ENCODE data around the gene MRPL33.
A peak's percentile ranks its signal among the peaks of the same experiment; 100 is the strongest.

MRPL33 gene

DNA sequence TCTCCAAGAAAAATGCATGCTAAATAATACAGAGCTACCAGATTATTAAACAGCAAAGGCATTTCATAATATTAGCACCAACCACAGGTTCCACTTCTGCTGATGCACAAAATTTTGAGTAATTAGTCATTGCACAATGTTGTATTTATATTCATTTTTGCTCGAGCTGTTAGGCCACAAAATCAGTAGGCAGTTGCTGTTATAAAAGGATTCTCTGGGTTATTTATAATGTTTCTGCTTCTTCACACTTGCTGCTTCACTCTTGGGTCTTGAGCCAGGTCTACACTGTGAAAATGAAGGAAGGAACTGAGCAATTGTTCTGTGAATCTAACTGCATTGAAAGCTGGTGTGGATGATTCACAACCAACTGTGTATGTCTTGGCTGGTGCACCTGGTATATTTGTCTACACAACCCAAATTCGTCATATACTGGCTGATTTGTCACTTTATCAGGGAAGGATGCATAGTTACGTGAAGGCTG is 38.3 kb downstream of the MRPL33 start:
- H4K20me1 ChIP-seq (ENCODE audit: insufficient read depth): no peaks in the 10 kb centered on the region
- H3K36me3 ChIP-seq (ENCODE audit: insufficient read depth): no peaks in the 10 kb centered on the region
- H3K27ac ChIP-seq: no peak overlapping the region
- H2AFZ ChIP-seq (ENCODE audit: low read depth): no peak overlapping the region
- H3K4me1 ChIP-seq (ENCODE audit: low read depth, poor library complexity, severe bottlenecking): peaks cover 14% of the 10 kb centered on the region
- no peak overlapping the region for H3K4me3 ChIP-seq (IDR thresholded peaks at IDR 0.05; ENCODE audit: insufficient read depth, low read depth, low read length)
- no peak overlapping the region for H3K9ac ChIP-seq
- 0 out of 2 replicates have a peak overlapping the region, but pooled peaks have one; percentile 9 for H3K4me2 ChIP-seq
- H3K79me2 ChIP-seq (ENCODE audit: insufficient read depth, low read depth): no peaks in the 10 kb centered on the region
- no peaks in the 10 kb centered on the region for H3K27me3 ChIP-seq (ENCODE audit: insufficient read depth, low read depth)
- TF ChIP-seq, protein P1, sequence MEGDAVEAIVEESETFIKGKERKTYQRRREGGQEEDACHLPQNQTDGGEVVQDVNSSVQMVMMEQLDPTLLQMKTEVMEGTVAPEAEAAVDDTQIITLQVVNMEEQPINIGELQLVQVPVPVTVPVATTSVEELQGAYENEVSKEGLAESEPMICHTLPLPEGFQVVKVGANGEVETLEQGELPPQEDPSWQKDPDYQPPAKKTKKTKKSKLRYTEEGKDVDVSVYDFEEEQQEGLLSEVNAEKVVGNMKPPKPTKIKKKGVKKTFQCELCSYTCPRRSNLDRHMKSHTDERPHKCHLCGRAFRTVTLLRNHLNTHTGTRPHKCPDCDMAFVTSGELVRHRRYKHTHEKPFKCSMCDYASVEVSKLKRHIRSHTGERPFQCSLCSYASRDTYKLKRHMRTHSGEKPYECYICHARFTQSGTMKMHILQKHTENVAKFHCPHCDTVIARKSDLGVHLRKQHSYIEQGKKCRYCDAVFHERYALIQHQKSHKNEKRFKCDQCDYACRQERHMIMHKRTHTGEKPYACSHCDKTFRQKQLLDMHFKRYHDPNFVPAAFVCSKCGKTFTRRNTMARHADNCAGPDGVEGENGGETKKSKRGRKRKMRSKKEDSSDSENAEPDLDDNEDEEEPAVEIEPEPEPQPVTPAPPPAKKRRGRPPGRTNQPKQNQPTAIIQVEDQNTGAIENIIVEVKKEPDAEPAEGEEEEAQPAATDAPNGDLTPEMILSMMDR (conservative IDR thresholded peaks at IDR 0.05; ENCODE audit: low read depth, low read length): no peak

DNA sequence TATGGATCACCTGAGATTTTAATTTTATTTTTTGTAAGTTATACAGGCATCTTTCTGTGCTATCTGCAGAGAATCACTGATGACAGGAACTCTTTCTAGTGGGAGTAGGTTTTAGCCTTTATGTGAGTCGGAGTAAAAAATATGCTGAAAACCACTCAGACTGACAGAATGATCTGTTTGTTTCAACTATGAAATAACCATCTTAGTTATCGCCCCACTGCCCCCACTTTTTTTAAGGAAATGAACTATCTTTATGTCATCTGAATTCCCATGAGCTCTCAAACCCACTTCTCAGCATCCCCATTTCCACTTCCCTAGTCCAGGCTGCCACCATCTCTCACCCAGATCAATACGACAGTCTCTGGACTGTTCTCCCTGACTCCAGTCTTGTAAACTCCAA is 38.9 kb downstream of the MRPL33 start:
- Histone ChIP-seq H3K4me3 (IDR thresholded peaks at IDR 0.05; ENCODE audit: insufficient read depth, low read depth, low read length) (no peak overlapping the region), H3K27me3 (ENCODE audit: insufficient read depth, low read depth) (no peaks in the 10 kb centered on the region), H3K36me3 (ENCODE audit: insufficient read depth) (no peaks in the 10 kb centered on the region), H3K9ac (no peak overlapping the region), H3K4me2 (no peak overlapping the region), H3K79me2 (ENCODE audit: insufficient read depth, low read depth) (no peaks in the 10 kb centered on the region), H3K27ac (no peak overlapping the region), H3K4me1 (ENCODE audit: low read depth, poor library complexity, severe bottlenecking) (peaks cover 12% of the 10 kb centered on the region), H4K20me1 (ENCODE audit: insufficient read depth) (no peaks in the 10 kb centered on the region), H2AFZ (ENCODE audit: low read depth) (no peak overlapping the region)
- TF ChIP-seq, protein P1 (conservative IDR thresholded peaks at IDR 0.05; ENCODE audit: low read depth, low read length): no peak

DNA sequence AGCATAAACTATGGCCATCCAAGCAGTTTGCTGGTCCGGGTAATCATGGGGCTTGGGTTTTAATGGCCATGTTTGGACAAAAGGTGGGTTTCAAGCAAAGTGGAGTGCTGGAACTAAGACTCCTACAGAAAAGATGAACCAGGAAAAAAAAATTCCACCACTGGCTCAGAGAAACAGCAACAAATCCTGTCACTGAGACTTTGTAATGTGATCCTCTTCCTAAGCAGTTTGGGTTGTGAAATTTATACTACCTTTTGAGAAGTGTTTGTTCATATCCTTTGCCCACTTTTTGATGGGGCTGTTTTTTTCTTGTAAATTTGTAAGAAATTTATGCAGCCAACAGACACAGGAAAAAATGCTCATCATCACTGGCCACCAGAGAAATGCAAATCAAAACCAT is 40.2 kb downstream of the MRPL33 start:
- Histone ChIP-seq H2AFZ (ENCODE audit: low read depth) (no peak overlapping the region), H3K4me1 (ENCODE audit: low read depth, poor library complexity, severe bottlenecking) (peaks cover 12% of the 10 kb centered on the region), H3K27me3 (ENCODE audit: insufficient read depth, low read depth) (no peaks in the 10 kb centered on the region), H3K36me3 (ENCODE audit: insufficient read depth) (no peaks in the 10 kb centered on the region), H3K4me2 (no peak overlapping the region), H3K79me2 (ENCODE audit: insufficient read depth, low read depth) (no peaks in the 10 kb centered on the region), H3K27ac (no peak overlapping the region), H4K20me1 (ENCODE audit: insufficient read depth) (no peaks in the 10 kb centered on the region), H3K4me3 (IDR thresholded peaks at IDR 0.05; ENCODE audit: insufficient read depth, low read depth, low read length) (no peak overlapping the region), H3K9ac (no peak overlapping the region)
- TF ChIP-seq, protein P1 (conservative IDR thresholded peaks at IDR 0.05; ENCODE audit: low read depth, low read length): no peak

DNA sequence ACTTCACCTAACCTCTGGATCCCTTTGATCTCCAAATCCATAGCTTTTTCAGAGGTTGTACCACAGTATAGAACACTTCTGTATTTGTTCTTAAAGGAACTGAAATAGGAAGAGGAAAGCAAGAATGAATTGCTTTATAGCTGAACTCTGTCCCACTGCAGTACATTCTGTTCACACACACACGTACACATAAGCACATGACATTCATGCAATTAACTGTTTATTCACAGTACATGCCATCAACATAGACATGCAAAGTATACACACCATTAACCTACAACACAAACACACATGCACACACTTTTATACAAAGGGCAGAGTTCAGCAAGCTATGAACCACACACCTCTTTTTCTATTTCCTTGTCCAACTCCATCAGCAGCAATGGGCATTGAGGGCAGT is 43.2 kb downstream of the MRPL33 start:
- H3K4me3 ChIP-seq (IDR thresholded peaks at IDR 0.05; ENCODE audit: insufficient read depth, low read depth, low read length): no peak overlapping the region
- no peak overlapping the region for H3K27ac ChIP-seq
- TF ChIP-seq, protein P1 (conservative IDR thresholded peaks at IDR 0.05; ENCODE audit: low read depth, low read length): no peak
- H3K4me1 ChIP-seq (ENCODE audit: low read depth, poor library complexity, severe bottlenecking): peaks cover 3% of the 10 kb centered on the region
- H3K27me3 ChIP-seq (ENCODE audit: insufficient read depth, low read depth): no peaks in the 10 kb centered on the region
- H2AFZ ChIP-seq (ENCODE audit: low read depth): no peak overlapping the region
- H4K20me1 ChIP-seq (ENCODE audit: insufficient read depth): no peaks in the 10 kb centered on the region
- H3K4me2 ChIP-seq: no peak overlapping the region
- H3K9ac ChIP-seq: no peak overlapping the region
- H3K36me3 ChIP-seq (ENCODE audit: insufficient read depth): no peaks in the 10 kb centered on the region
- no peaks in the 10 kb centered on the region for H3K79me2 ChIP-seq (ENCODE audit: insufficient read depth, low read depth)
